ENCODE data around the gene IKZF5. TPM values are rescaled to one million over a fixed set of nuclear protein-coding genes. Genes with fewer than 3 reads are reported as not detected.
A peak's percentile ranks its signal among the peaks of the same experiment; 100 is the strongest.

IKZF5 gene
- total RNA-seq, 1 donor from 2014 or later: 2.1 TPM

GRCh38 chr10:122962405-122962804 lies 46.2 kb downstream of the IKZF5 start:
- no peak for TF ChIP-seq CTCF (IDR thresholded peaks at IDR 0.05; ENCODE audit: insufficient read depth, low read length, severe bottlenecking)
- Histone ChIP-seq H3K4me3 (ENCODE audit: low read depth, low read length) (no peak overlapping the region), H3K36me3 (ENCODE audit: control insufficient read depth, insufficient read depth, low read length) (no peaks in the 10 kb centered on the region), H3K27me3 (ENCODE audit: control insufficient read depth, insufficient read depth, low read length) (no peaks in the 10 kb centered on the region)
- no peak for DNase-seq (ENCODE audit: low read depth)
- no peak for FAIRE-seq

DNA sequence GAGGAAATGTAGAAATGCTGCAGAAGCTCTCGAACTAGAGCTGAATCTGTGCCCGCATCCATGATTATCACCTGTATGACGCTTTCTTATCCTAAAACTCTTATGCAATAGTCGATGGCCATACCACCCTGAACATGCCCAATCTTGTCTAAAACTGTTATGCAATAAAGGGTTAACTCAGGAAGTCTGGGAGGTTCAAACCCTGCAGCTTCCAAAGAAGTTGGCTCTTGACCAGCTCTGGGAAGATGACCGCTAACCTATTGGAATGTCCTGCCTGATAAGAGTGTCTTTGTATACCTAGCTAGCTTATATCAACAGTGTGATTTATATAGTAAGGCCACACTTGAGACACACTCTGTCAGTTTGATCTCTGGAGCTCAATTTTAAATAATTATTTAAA lies 51.1 kb downstream of the IKZF5 start:
- DNase-seq (ENCODE audit: low read depth) (peak; percentile 98), FAIRE-seq (no peak)
- Histone ChIP-seq H3K4me3 (ENCODE audit: low read depth, low read length) (no peak overlapping the region), H3K36me3 (ENCODE audit: control insufficient read depth, insufficient read depth, low read length) (no peaks in the 10 kb centered on the region), H3K27me3 (ENCODE audit: control insufficient read depth, insufficient read depth, low read length) (no peaks in the 10 kb centered on the region)
- no peak for TF ChIP-seq CTCF (IDR thresholded peaks at IDR 0.05; ENCODE audit: insufficient read depth, low read length, severe bottlenecking)

DNA sequence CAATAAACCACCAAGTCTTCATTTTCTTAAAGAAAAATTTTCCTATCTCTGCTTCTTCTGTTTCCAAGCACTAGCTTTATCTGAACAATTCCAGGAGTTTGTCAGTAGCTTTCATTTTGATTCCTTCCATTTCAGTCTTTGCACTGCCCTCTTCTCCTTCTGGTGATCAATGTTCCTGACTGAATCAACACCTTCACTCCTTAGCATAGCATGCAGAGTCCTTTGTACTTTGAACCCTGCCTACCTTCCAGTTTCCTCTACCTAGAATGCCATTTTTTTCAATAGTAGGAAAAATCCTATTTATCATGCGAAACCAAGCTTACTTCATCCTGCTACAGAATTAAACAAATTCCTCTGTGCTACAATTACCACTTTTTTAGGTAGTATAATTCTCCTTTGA lies 52.7 kb downstream of the IKZF5 start:
- DNase-seq (ENCODE audit: low read depth): no peak
- Histone ChIP-seq H3K36me3 (ENCODE audit: control insufficient read depth, insufficient read depth, low read length) (no peaks in the 10 kb centered on the region), H3K4me3 (ENCODE audit: low read depth, low read length) (no peak overlapping the region), H3K27me3 (ENCODE audit: control insufficient read depth, insufficient read depth, low read length) (no peaks in the 10 kb centered on the region)
- no peak for TF ChIP-seq CTCF (IDR thresholded peaks at IDR 0.05; ENCODE audit: insufficient read depth, low read length, severe bottlenecking)
- no peak for FAIRE-seq

GRCh38 chr10:122954731-122955050 lies 53.9 kb downstream of the IKZF5 start:
- TF ChIP-seq CTCF (IDR thresholded peaks at IDR 0.05; ENCODE audit: insufficient read depth, low read length, severe bottlenecking): no peak
- no peak for DNase-seq (ENCODE audit: low read depth)
- H3K36me3 ChIP-seq (ENCODE audit: control insufficient read depth, insufficient read depth, low read length): no peaks in the 10 kb centered on the region
- no peaks in the 10 kb centered on the region for H3K27me3 ChIP-seq (ENCODE audit: control insufficient read depth, insufficient read depth, low read length)
- peak overlapping the region; percentile 75 for H3K4me3 ChIP-seq (ENCODE audit: low read depth, low read length)
- FAIRE-seq: no peak

DNA sequence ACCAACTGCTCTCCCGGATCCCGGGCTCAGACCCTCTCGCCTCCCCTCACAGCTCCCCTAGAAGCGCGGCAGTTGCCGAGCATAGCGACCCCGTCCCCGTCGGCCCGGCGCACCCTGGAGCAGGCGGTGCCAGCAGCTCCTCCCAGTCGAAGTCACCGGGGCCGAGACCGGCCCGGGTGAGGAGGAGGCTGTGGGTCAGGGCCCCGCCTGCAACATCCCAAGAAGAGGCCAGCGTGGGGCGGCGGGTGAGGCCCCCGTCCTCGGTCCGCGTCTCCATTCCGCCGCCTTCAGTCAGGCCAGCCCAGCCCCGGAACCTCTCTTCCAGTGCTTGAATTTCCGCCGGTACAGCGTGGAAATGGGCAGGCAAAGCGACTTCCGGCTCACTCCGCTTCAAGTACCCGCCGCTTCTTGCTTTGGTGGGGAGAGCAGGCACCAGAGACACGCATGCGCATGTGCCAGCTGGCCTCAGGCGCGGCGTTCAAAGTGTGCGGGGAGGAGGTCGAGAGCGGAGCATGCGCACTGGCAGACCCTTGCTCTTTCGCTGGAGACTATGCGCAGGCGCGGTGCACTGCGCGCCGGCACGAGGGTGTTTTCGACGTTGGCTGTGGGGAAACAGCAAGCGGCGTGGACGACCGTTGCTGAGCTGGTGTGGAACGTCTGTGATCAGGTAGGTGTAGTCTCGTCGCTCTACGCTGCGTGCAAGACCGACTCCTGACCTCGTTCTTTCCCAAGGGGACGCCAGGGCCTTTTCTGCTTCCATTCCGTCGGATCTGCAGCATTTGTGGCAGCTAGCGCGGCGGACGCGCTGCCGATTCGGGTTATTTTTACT lies 54.5 kb downstream of the IKZF5 start, which contains the start of gene C10orf88:
Gene C10orf88 (minus strand): TSS at position 326 of the 829 bp plus-strand sequence. CDS start 49 bp downstream, at position 277.
- TF ChIP-seq CTCF (IDR thresholded peaks at IDR 0.05; ENCODE audit: insufficient read depth, low read length, severe bottlenecking): no peak
- no peaks in the 10 kb centered on the region for H3K36me3 ChIP-seq (ENCODE audit: control insufficient read depth, insufficient read depth, low read length)
- H3K27me3 ChIP-seq (ENCODE audit: control insufficient read depth, insufficient read depth, low read length): no peaks in the 10 kb centered on the region
- peak within 1 kb of the TSS; percentile 75 for H3K4me3 ChIP-seq (ENCODE audit: low read depth, low read length)
- FAIRE-seq: no peak
- DNase-seq (ENCODE audit: low read depth): peak; percentile 96

DNA sequence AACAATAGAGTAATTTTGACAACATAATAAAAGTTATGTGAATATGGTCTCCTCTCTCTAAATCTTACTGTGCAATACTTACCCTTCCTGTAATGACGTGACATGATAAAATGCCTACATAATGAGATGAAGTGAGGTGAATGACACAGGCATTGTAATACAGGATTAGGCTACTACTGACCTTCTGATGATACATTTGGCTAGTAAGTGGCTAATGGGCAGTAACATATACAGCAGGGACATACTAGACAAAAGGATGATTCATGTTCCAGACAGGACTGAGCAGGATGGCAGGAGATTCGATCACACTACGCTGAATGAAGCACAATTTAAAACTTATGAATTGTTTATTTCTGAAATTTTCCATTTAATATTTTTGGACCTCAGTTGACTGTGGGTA lies 59.3 kb downstream of the IKZF5 start:
- peaks cover 5% of the 10 kb centered on the region for H3K36me3 ChIP-seq (ENCODE audit: control insufficient read depth, insufficient read depth, low read length)
- TF ChIP-seq CTCF (IDR thresholded peaks at IDR 0.05; ENCODE audit: insufficient read depth, low read length, severe bottlenecking): no peak
- no peaks in the 10 kb centered on the region for H3K27me3 ChIP-seq (ENCODE audit: control insufficient read depth, insufficient read depth, low read length)
- H3K4me3 ChIP-seq (ENCODE audit: low read depth, low read length): no peak overlapping the region
- no peak for FAIRE-seq
- DNase-seq (ENCODE audit: low read depth): peak; percentile 55

Measured in bronchial epithelial cell (primary cell).